ENCODE results near the gene CASQ2. TPM values are rescaled to one million over a fixed set of nuclear protein-coding genes. Genes with fewer than 3 reads are reported as not detected.

The CASQ2 gene
- total RNA-seq, 4 donors from 2014 or later: 0.53 to 21.4 (median 4.1) TPM

DNA sequence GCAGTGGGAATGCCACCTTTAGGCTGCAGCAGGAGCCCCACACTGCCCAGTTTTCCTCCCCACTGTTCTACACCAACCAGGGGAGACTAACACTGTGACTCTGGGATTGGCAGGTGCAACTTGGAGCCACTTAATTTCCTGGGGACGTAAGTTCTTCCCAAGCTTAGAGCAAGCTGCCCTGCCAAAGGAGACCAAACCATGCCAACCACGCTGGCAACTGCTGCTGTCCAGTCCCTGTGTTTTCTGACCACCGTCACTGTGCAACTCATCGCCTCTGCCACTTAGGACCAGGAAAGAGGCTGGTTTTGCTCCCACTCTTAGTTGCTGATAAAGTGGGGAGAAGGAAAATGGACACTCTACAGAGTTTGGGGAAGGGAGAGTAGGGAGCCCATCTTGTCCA is 76.3 kb downstream of the CASQ2 start:
- no peak overlapping the region for H3K4me3 ChIP-seq
- DNase-seq: no peak
- H3K9me3 ChIP-seq: no peaks in the 10 kb centered on the region
- no peak overlapping the region for H3K27ac ChIP-seq
- H3K27me3 ChIP-seq: no peaks in the 10 kb centered on the region
- TF ChIP-seq POLR2A (IDR thresholded peaks at IDR 0.05): no peak
- TF ChIP-seq, protein P1, sequence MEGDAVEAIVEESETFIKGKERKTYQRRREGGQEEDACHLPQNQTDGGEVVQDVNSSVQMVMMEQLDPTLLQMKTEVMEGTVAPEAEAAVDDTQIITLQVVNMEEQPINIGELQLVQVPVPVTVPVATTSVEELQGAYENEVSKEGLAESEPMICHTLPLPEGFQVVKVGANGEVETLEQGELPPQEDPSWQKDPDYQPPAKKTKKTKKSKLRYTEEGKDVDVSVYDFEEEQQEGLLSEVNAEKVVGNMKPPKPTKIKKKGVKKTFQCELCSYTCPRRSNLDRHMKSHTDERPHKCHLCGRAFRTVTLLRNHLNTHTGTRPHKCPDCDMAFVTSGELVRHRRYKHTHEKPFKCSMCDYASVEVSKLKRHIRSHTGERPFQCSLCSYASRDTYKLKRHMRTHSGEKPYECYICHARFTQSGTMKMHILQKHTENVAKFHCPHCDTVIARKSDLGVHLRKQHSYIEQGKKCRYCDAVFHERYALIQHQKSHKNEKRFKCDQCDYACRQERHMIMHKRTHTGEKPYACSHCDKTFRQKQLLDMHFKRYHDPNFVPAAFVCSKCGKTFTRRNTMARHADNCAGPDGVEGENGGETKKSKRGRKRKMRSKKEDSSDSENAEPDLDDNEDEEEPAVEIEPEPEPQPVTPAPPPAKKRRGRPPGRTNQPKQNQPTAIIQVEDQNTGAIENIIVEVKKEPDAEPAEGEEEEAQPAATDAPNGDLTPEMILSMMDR (IDR thresholded peaks at IDR 0.05): no peak
- peaks cover 0 to 60% (median 6%) of the 10 kb centered on the region in 3 donors for H3K36me3 ChIP-seq
- intact Hi-C loops (cut with DNase I): no loop called here
- 97% methylated on average over 4 of the region's 4 CpGs; no CpG with 5 or more reads in 1 of the 2 donors for WGBS, 2 donors
- H3K4me1 ChIP-seq: no peaks in the 10 kb centered on the region

DNA sequence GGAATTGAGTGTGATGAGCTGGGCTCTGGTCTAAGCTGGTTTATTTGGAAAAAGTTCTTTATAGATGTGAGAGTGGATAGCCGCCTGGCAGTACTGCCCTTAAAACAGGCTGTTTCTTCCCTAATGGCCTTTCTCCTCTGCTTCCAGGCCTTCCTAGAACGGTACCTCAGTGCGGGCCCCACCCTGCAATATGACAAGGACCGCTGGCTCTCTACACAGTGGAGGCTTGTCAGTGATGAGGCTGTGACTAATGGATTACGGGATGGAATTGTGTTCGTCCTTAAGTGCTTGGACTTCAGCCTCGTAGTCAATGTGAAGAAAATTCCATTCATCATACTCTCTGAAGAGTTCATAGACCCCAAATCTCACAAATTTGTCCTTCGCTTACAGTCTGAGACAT is 77.5 kb downstream of the CASQ2 start:
- Histone ChIP-seq H3K27ac (no peak overlapping the region), H3K4me1 (no peaks in the 10 kb centered on the region), H3K9me3 (no peaks in the 10 kb centered on the region), H3K36me3 (peaks cover 0 to 70% (median 6%) of the 10 kb centered on the region in 3 donors), H3K27me3 (no peaks in the 10 kb centered on the region), H3K4me3 (no peak overlapping the region)
- DNase-seq: no peak
- intact Hi-C loops (cut with DNase I): no loop called here
- 80 to 88% methylated on average over 8 of the region's 8 CpGs for WGBS, 2 donors
- TF ChIP-seq POLR2A (IDR thresholded peaks at IDR 0.05): no peak
- TF ChIP-seq, protein P1 (IDR thresholded peaks at IDR 0.05): no peak

DNA sequence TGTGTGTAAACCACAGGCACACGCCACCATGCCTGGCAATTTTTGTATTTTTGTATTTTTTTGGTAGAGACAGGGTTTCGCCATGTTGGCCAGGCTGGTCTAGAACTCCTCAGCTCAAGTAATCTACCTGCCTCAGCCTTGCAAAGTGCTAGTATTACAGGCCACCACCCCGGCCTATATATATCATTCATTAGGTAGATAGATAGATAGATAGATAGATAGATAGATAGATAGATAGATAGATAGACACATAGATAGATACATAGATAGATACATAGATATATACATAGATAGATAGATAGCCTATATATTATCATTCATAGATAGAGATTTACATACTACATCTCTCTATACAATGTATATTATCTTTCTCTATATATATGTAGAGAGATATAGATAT is 80.8 kb downstream of the CASQ2 start:
- peaks cover 0 to 98% (median 21%) of the 10 kb centered on the region in 3 donors for H3K36me3 ChIP-seq
- no peak overlapping the region for H3K4me3 ChIP-seq
- H3K27ac ChIP-seq: no peak overlapping the region
- WGBS, 2 donors: 85 to 89% methylated on average over 3 of the region's 3 CpGs
- DNase-seq: no peak
- H3K27me3 ChIP-seq: no peaks in the 10 kb centered on the region
- no peaks in the 10 kb centered on the region for H3K4me1 ChIP-seq
- no peaks in the 10 kb centered on the region for H3K9me3 ChIP-seq
- intact Hi-C loops (cut with DNase I): no loop called here
- no peak for TF ChIP-seq POLR2A (IDR thresholded peaks at IDR 0.05)
- TF ChIP-seq, protein P1 (IDR thresholded peaks at IDR 0.05): no peak

DNA sequence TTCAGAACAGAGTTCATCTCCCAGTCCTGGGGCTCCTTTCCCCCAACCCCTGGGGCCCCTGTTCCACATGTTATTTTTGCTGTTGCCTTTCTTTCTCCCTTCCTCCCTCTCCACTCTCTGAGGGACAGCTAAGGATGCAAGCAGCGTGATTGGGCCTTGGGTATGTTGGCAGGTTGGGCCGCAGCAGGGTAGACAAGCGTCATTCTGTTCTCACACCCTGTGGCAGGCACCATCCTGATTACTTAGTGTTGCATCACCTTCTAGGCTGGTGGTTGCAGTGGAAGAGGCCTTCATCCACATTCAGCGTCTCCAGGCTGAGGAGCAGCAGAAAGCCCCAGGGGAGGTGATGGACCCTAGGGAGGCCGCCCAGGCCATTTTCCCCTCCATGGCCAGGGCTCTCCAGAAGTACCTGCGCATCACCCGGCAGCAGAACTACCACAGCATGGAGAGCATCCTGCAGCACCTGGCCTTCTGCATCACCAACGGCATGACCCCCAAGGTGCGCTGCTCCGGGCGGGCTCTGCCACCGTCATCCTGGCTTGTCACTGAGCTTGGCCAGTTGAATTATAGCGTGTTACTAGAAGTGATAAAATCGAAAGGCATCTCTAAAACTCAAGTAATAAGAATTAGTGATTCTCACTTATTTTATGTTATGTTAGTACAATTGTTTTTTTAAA is 83.3 kb downstream of the CASQ2 start:
- TF ChIP-seq, protein P1 (IDR thresholded peaks at IDR 0.05): no peak
- TF ChIP-seq POLR2A (IDR thresholded peaks at IDR 0.05): no peak
- intact Hi-C loops (cut with DNase I): no loop called here
- Histone ChIP-seq H3K4me3 (no peak overlapping the region), H3K9me3 (no peaks in the 10 kb centered on the region), H3K36me3 (peaks cover 0 to 83% (median 17%) of the 10 kb centered on the region in 3 donors), H3K27me3 (no peaks in the 10 kb centered on the region), H3K27ac (no peak overlapping the region), H3K4me1 (peaks cover 0 to 6% (median 1%) of the 10 kb centered on the region in 3 donors)
- DNase-seq: no peak
- 90 to 96% methylated on average over 12 to 13 of the region's 14 CpGs for WGBS, 2 donors

DNA sequence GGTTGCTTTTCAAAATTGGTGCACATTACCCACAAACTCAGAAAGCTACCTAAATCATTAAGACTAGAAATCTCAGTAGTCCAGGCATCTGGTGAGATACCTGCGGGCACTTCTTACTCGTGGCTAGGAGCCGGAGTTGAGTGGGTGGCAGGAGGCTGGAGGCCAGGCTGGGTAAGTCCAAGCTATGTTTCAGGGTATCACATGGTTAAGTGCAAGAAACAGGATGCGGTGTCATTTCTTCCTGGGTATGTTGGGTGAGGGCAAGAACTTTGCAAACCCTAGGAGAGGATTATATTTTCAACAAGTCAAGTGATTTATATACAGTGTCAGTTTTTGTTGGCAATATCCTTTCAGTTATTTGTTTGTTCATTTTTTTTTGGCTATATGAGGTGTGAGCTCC is 85.7 kb downstream of the CASQ2 start:
- peaks cover 16 to 30% (median 23%) of the 10 kb centered on the region in 3 donors for H3K4me1 ChIP-seq
- WGBS, 2 donors: 76 to 86% methylated on average over 4 of the region's 4 CpGs

More for the DNA sequence above, 85.7 kb downstream of the CASQ2 start:
- H3K4me3 ChIP-seq: no peak overlapping the region
- intact Hi-C loops (cut with DNase I): no loop called here
- peaks cover 0 to 60% (median 16%) of the 10 kb centered on the region in 3 donors for H3K36me3 ChIP-seq
- no peaks in the 10 kb centered on the region for H3K9me3 ChIP-seq
- TF ChIP-seq, protein P1 (IDR thresholded peaks at IDR 0.05): no peak
- TF ChIP-seq POLR2A (IDR thresholded peaks at IDR 0.05): no peak
- DNase-seq: no peak
- H3K27ac ChIP-seq: no peak overlapping the region
- H3K27me3 ChIP-seq: no peaks in the 10 kb centered on the region
